Liver (tissue), 3 donors: ENCODE data around the gene PIWIL4.

Experiments
- ATF3 ChIP-seq: IDR thresholded peaks from 2 replicates; pipeline ENCODE4 v1.6.1; 2016; ENCODE audit warnings: antibody characterized with exemption
- CTCF ChIP-seq: fragments of 150-350 bp; IDR thresholded peaks from 2 replicates; pipeline ENCODE4 v1.5.1; 2017; ENCODE audit warnings: improper control_type of control experiment, low read depth, low read length; ENCODE audit not compliant: missing input control
- FOXA1 ChIP-seq: IDR thresholded peaks from 2 replicates; pipeline ENCODE4 v1.6.1; 2016; ENCODE audit warnings: antibody characterized with exemption
- RAD21 ChIP-seq, 2 donors: IDR thresholded peaks; 2 replicates each; pipeline ENCODE4 v1.6.1; 2016; ENCODE audit warnings: antibody characterized with exemption in 2 of 2, mild to moderate bottlenecking in 2 of 2
- SP1 ChIP-seq: IDR thresholded peaks from 2 replicates; pipeline ENCODE4 v1.6.1; 2018; ENCODE audit warnings: antibody characterized with exemption, mild to moderate bottlenecking
- YY1 ChIP-seq: IDR thresholded peaks from 2 replicates; pipeline ENCODE4 v1.6.1; 2016; ENCODE audit warnings: antibody characterized with exemption, mild to moderate bottlenecking
- donor health status: healthy.
- donor health status: healthy.

- TF ChIP-seq ATF3 (no peak), CTCF (no peak), FOXA1 (no peak), YY1 (no peak), SP1 (no peak), RAD21 (IDR thresholded peaks at IDR 0.05) (no peak)
Measured at GRCh38 chr11:94528551-94528950, 38.6 kb upstream of the PIWIL4 start.
